Endothelial cell of umbilical vein (primary cell): ENCODE results near the gene ERBB4.

Source experiments
- EZH2 ChIP-seq: IDR thresholded peaks from 2 replicates; pipeline ENCODE4 v1.6.1; 2012; ENCODE audit warnings: borderline replicate concordance, low read depth, mild to moderate bottlenecking, moderate library complexity, low read length, inconsistent platforms; ENCODE audit not compliant: severe bottlenecking
- FOS ChIP-seq: IDR thresholded peaks from 2 replicates; pipeline ENCODE4 v1.6.1; 2011; ENCODE audit warnings: mild to moderate bottlenecking, low read length, moderate library complexity, borderline replicate concordance; ENCODE audit not compliant: insufficient read depth
- JUN ChIP-seq: IDR thresholded peaks from 2 replicates; pipeline ENCODE4 v1.6.1; 2011; ENCODE audit warnings: borderline replicate concordance, low read depth; ENCODE audit not compliant: insufficient read length, insufficient read depth
- POLR2A ChIP-seq: IDR thresholded peaks from 2 replicates; pipeline ENCODE4 v1.6.1; 2012; ENCODE audit warnings: low read depth, mild to moderate bottlenecking, control low read depth, low read length
- POLR2AphosphoS5 ChIP-seq: IDR thresholded peaks from 2 replicates; pipeline ENCODE4 v1.6.1; 2012; ENCODE audit warnings: low read depth, mild to moderate bottlenecking, control low read depth, low read length, moderate library complexity; ENCODE audit not compliant: insufficient read depth
- TF ChIP-seq, protein P1 (sequence below), 2 donors: IDR thresholded peaks; 1 replicate in 1 of 2; 2 replicates in 1 of 2; pipeline ENCODE4 v1.5.1; 2011; ENCODE audit warnings: low read length in 2 of 2, mild to moderate bottlenecking in 2 of 2, moderate library complexity in 2 of 2, control low read depth in 1 of 2, inconsistent platforms in 1 of 2, low read depth in 1 of 2; ENCODE audit not compliant: insufficient read depth in 1 of 2; ENCODE audit errors: extremely low read depth in 1 of 2

DNA sequence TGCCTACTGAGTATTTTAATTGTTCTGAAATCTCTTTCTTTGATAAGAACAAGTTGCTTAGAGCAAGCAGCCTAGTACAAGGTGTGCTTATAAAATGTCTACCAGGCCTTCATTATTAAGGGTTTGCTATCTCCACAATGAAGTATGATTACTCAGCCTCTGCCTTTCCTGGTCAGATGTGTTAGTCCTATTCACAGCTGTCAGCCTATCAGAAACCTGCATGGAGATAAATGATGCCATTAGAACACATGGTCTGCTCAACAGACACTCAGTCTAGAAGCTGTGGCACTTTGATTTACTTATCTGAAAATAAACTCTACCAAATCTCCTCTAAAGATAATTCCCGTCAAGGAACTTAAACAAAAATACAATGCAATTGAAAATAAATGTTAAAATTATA lies 448.7 kb downstream of the ERBB4 start:
- TF ChIP-seq, protein P1, sequence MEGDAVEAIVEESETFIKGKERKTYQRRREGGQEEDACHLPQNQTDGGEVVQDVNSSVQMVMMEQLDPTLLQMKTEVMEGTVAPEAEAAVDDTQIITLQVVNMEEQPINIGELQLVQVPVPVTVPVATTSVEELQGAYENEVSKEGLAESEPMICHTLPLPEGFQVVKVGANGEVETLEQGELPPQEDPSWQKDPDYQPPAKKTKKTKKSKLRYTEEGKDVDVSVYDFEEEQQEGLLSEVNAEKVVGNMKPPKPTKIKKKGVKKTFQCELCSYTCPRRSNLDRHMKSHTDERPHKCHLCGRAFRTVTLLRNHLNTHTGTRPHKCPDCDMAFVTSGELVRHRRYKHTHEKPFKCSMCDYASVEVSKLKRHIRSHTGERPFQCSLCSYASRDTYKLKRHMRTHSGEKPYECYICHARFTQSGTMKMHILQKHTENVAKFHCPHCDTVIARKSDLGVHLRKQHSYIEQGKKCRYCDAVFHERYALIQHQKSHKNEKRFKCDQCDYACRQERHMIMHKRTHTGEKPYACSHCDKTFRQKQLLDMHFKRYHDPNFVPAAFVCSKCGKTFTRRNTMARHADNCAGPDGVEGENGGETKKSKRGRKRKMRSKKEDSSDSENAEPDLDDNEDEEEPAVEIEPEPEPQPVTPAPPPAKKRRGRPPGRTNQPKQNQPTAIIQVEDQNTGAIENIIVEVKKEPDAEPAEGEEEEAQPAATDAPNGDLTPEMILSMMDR (IDR thresholded peaks at IDR 0.05; ENCODE audit: extremely low read depth in 1 of 2, insufficient read depth in 1 of 2, low read depth in 1 of 2, low read length in 2 of 2): no peak
- TF ChIP-seq POLR2AphosphoS5 (no peak), EZH2 (no peak), JUN (no peak), POLR2A (no peak), FOS (no peak)
